ENCODE data around the gene CHAF1A.

- TF ChIP-seq CTCF (IDR thresholded peaks at IDR 0.05; ENCODE audit: insufficient read depth, low read length, poor library complexity, severe bottlenecking) (no peak), EZH2phosphoT487 (conservative IDR thresholded peaks at IDR 0.05; ENCODE audit: low read length) (no peak)
Observed at GRCh38 chr19:4360641-4361151, 41.7 kb upstream of the CHAF1A start.
